HG02973 (cell line): ENCODE measurements around the gene PCNT.

Source experiments
- ATAC-seq: cut with Tn5 transposase; IDR thresholded peaks from one replicate; pipeline ENCODE4 v1.9.1; 2021; ENCODE audit warnings: moderate library complexity; ENCODE audit not compliant: unreplicated experiment

The PCNT gene, protein sequence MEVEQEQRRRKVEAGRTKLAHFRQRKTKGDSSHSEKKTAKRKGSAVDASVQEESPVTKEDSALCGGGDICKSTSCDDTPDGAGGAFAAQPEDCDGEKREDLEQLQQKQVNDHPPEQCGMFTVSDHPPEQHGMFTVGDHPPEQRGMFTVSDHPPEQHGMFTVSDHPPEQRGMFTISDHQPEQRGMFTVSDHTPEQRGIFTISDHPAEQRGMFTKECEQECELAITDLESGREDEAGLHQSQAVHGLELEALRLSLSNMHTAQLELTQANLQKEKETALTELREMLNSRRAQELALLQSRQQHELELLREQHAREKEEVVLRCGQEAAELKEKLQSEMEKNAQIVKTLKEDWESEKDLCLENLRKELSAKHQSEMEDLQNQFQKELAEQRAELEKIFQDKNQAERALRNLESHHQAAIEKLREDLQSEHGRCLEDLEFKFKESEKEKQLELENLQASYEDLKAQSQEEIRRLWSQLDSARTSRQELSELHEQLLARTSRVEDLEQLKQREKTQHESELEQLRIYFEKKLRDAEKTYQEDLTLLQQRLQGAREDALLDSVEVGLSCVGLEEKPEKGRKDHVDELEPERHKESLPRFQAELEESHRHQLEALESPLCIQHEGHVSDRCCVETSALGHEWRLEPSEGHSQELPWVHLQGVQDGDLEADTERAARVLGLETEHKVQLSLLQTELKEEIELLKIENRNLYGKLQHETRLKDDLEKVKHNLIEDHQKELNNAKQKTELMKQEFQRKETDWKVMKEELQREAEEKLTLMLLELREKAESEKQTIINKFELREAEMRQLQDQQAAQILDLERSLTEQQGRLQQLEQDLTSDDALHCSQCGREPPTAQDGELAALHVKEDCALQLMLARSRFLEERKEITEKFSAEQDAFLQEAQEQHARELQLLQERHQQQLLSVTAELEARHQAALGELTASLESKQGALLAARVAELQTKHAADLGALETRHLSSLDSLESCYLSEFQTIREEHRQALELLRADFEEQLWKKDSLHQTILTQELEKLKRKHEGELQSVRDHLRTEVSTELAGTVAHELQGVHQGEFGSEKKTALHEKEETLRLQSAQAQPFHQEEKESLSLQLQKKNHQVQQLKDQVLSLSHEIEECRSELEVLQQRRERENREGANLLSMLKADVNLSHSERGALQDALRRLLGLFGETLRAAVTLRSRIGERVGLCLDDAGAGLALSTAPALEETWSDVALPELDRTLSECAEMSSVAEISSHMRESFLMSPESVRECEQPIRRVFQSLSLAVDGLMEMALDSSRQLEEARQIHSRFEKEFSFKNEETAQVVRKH (N-terminal part only)

DNA sequence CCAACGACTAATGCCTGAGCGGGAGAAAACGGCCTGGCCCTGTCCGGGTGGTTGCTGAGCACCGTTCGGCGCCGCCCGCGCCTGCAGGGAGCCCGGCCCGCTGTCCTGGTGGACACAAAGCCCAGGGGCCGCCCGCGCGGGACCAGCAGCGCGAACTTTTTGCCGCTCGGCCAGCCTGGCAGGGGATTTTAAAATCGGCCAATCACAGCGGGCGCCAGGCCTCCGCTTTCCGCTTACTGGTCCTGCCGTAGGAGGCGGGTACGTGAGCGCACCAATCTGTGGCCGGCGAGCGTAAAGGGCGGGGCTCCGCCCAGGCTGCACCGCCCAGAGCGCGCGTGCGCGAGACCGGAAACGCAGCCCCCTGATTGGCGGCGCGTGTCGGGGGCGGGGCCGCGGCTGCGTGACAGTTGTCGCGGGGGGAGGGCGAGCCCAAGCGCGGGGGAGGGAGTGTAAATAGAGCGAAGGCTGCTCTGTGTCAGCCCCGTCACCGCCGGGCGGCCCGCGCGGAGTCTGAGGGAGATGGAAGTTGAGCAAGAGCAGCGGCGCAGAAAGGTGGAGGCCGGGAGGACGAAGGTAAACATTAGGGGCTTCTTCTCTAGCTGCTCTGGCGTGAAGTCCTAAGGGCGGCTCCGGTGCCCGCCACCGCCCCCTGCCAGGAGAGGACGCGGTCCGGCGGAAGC is at the start of gene PCNT, which contains the start of gene C21orf58:
Gene PCNT, plus strand, starts transcription at position 447 of the 680 bp plus-strand sequence. Its CDS starts 73 bp downstream, at position 520.
Gene C21orf58, minus strand, starts transcription at position 161 of the 680 bp plus-strand sequence. CDS start 1,132 bp downstream, outside the sequence.
- ATAC-seq: peak; percentile 74

DNA sequence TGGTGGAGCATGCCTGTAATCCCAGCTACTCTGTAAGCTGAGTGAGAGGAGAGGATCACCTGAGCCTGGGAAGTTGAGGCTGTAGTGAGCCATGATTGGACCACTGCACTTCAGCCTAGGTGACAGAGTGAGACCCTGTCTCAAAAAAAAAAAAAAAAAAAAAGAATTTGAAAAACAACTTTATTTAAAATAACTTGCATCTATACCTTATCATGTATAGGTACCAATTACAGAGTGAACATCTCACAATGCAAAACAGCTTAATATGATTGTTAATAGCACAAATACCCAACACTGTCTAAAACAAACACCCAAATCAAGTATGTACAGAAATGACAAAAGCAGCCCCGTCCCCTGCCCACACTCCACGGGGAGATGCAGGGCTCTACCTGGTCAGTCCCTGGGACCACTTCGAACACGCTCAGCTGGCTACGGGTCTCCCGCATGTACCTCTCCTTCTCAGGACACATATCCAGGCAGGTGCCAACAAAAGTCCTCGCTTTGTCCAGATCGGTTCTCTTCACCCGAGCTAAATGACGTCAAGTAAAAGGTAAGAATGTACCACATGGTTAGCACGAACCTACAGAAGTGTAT is 49.1 kb upstream of the PCNT start:
- ATAC-seq: no peak

DNA sequence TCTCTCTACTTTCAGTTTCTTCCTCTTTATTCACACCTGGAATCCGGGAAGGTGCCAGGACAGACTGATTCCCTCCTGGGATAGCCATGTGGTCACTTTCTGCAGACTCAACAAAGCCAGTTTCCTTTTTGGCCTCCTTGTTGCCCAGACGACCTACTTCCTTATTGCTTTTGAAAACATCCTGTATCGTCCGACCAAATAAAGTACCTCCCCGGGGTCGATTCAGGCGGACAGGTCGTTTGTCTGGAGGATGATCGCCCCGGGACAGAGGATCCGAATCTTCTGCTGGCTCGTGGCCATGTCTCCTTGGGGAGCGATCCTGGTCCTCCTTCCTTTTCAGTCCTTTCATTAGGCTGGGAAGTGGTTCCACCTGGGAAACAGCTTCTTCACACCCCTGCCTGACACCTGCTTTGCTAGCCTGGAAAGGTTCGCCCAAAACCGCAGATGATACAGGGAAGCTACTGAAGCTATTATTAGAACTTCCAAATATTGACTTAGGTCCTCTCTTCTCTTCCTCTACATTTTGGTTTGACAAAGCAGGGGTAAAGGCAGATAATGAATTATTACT is 39.8 kb upstream of the PCNT start:
- ATAC-seq: no peak

DNA sequence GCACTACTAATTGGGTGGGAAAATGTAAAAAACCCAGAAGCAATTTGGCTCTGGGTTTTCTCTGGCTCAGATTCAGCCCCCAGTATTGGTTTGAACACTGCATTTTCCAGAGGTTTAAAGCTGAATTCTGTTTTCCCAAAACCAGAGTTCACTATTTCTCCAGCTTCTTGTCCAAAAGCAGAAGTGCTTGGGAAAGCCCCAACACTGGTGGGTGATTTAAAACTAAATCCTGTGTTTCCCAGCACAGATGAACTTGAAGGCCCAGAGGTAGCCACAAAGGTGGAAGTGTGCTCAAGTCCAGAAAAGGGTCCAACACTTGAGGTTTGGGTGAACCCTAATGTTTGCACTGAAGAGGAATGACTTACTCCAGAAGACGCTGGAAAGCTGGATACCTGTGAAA is 39.2 kb upstream of the PCNT start:
- no peak for ATAC-seq

DNA sequence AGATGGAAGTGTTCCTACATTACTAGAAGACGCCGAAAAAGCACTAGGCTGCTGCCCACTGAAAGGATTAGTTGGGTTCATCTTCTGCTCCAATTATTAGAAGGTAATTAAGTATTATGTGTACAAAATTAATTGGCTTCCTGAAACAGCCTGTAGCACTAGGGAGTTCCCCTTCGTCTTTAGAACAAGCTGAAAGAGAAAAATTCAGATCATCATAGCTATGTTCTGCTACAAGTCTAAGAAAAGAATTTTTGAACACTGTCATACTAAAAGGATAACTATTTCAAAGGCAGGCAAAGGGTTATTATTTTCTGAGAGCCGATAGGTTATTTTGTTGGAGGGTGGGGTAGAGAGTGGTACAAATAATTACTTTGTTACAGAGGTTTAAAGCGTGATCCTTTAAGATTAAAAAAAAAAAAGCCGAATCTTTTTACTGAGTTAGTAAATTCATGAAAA is 38.7 kb upstream of the PCNT start, which contains the start of gene MCM3AP:
Gene MCM3AP, minus strand, starts transcription at position 406 of the 456 bp plus-strand sequence. Its CDS starts 325 bp downstream, at position 81.
- ATAC-seq: no peak

DNA sequence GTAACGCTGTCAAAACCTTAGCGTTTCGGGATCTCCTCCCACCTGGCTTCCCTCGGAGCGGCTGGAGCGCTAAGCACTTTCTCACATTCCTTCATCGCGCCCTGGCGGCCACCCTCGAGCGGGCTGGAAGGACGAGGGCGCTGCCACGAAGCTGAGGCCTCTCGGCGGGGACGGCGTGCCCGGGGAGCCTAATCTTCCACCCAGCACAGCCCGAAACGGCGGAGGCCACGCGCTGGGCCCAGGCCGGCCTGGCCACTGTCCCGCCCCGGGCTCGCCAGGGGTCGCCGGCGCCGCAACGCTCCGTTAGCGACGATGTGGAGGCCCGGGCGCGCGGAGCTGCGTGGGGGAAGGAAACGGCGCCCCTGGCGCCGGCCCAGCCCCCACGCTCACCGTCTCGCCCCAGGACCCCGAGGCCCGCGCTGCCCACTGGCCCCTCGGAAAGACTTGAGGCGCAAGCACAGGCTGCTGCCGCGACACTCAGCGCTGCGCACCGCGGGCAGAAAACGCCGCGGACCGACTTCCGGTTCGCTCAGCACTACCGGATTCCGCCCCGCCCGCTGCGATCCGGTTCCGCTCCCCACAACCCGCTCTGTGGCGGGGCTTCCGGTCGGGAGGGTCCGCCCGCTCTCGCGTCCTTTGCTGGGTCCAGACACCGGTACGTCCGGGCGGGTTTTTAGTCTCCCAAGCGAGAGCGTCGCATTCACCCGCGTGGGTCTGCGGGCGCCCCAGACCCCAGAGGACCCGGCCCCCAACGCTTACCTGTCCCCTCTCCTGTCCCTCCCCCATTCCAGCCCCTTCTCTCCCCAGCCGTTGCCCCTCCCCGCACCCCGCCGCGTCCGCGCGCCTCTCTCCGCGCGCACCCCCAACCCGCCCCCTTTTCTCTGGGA is 38.0 kb upstream of the PCNT start, which contains the start of gene YBEY:
Gene YBEY, plus strand, starts transcription at position 582 of the 887 bp plus-strand sequence. CDS start 572 bp downstream, outside the sequence.
- peak; percentile 74 for ATAC-seq

DNA sequence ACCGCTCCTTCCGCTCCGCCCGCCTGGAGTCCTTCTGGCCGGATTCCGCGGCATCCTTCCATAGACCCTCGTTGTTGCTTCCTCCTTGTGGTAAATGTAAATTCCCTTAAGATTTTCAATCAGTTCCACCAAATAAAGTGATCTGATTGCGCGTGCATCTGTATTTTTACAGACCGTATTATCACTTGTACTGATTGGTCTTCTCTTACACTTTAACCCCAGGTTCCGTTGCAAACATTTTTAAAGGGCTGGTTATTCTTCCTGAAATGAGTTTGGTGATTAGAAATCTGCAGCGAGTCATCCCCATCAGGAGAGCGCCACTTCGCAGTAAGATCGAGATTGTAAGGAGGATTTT is 37.3 kb upstream of the PCNT start:
- ATAC-seq: peak; percentile 11

DNA sequence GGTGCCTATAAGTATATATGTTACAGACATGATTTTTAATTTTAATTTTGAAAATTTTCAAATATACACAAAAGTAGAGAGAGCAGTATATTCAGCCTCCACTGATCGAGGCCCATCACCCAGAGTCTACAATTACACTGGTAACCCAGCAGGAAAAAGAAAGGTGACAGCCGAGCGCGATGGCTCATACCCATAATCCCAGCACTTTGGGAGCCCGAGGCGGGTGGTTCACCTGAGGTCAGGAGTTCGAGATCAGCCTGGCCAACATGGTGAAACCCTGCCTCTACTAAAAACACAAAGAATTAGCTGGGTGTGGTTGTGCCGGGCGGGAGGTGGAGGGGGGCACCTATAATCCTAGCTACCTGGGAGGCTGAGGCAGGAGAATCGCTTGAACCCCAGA is 36.4 kb upstream of the PCNT start:
- ATAC-seq: no peak

DNA sequence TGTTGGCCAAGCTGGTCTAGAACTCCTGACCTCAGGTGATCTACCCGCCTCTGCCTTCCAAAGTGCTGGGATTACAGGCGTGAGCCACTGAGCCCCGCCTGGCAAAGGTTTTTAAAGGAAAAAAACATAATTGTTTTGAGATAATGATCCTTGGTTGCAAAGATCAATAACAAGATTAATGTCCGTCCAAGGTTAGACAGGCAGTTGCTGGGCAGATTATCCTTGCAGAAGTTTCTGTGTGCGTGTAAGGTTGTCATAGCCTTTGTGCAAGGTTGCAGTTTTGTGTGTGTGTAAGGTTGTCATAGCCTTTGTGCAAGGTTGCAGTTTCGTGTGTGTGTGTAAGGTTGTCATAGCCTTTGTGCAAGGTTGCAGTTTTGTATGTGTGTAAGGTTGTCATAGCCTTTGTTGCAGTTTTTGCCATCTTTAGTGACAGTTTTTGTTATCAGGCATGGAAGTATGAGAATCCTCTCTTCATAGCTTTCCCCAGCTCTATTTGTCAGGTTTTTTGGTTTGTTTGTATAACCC is 34.2 kb upstream of the PCNT start:
- no peak for ATAC-seq

DNA sequence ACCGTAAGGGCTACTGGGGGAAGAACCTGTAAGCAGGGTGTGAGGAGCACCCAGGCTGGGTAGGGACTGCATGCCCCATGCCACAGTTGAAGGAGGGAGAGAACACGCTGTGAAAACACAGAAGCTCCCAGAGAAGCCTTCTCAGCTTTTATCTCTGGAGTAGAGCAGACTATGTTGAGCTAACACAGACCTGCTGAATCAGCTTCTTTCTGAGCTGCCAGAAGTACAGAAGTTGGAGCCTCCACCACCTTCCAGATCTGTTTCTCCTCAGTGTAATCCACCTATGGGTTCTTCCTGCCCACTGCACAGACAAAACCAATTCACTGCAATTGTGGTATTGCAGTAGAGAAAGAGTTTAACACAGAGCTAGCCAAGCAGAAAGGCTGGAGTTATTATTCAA is 32.4 kb upstream of the PCNT start:
- no peak for ATAC-seq

DNA sequence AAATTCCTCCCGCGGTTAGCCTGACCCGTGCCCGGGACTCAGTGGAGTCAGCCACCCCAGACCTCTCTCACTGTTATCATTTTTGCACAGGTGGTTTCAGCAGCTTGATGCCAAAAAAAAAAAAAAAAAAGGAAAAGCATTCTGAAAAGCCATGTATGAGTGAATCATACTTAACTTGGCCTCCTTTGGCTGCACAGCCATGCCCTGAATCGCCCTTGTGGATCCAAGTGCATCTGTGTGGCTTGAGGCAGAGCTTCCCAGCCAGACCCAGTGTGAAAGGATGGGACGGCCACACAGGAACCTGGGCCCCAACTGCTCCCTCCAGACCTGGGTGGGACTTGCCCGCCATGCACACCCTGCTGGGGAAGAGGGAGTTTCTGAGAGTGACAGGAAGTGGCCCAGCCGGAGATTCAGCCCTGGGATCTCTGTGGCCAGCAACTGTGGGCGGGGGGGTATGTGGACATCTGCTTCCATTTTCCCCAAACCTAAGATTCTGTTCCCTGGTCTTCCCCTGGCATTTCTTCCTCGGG is 29.2 kb upstream of the PCNT start:
- ATAC-seq: no peak

DNA sequence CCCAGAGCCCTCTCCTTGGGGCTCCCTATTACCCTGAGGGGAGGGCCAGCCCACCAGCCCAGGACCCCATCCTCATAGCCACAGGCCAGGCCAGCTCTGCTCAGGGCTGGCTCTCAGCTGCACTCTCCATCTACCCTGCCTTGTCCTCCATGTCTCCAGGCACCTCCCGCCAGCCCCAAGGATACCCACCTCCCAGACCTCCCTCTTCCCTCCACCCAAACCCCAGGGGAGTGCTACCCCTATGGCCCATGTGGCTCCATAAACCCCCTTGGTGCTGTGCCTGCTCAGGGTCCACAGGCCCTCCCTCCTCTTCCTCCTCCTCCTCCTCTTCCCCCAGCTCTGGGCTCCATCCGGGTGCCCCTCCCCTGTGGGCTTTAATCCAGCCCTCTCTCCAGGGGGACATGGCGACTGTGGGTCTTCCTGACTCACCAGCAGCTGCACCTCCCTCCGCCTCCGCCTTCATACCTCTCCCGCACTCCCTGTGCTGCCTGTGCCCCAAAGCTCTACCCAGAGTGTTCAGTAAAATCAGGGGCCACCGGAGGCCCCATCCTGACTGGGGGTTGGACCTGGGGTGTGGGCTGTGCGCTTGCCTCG is 28.7 kb upstream of the PCNT start:
- ATAC-seq: no peak

DNA sequence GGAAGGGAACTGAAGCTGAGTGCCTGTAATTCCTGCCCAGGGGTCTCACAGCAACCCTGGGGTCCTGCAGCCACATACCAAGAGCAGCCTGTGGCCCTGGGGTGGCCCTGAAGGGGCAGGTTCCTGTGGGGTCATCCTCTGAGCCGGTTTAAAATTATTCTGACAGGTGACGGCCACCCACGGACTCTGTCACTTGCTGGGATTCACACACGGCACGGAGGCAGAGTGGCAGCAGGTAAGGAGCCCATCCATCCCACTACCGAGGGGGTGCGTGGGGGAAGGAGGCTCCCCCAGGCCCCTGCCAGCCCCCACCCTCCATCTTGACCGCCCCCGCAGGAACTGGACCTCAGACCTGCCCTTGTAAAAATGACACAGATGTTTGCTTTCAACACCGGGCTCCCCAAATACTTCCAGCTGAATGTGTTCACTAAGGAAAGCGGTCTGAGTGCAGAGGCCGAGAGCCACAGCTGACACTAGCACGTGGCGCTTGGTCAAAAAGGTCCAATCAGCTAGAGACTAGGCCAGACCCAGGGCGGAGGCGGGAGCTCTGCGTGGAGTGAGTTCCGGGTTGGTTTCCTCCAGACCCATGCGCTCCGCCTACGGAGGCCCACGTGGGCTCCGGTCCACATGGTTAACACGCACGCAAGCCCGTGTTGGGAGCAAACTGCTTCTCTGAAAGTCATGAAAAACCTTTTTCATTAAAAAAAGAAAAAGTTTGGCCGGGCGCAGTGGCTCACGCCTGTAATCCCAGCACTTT is 27.8 kb upstream of the PCNT start:
- no peak for ATAC-seq

DNA sequence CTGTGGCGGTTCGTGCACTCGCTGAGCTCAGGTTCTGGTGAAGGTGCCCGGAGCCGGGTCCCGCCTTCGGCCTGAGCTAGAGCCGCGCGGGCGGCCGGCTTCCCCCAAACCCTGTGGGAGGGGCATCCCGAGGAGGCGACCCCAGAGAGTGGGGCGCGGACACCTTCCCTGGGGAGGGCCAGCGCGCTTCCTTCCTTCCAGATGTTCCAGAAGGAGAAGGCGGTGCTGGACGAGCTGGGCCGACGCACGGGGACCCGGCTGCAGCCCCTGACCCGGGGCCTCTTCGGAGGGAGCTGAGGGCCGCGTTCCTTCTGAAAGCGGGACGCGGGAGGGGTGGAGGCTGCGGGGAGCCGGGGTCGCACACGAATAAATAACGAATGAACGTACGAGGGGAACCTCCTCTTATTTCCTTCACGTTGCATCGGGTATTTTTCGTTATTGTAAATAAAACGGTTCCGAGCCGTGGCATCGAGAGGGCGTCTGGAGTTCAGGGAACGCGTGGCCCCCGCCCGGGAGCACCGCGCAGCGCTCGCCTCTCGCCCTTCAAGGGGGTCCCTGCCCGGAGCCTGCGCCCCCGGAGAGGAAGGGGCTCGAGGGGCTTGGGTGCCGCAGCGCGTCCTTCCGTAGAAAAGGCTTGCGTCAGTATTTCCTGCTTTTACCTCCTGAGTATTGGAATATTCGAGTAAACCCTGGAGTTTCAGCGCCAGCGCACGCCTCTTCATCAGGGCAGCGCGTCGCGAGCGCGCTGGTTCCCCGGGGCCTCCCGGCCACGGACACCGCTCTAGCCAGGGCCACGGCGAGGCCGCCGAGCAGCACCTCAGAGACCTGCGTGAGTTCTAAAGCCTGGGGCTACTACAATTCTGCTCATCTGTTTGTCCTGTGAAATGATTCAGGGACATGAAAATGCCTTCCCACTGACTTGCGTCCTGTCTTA is 26.4 kb upstream of the PCNT start:
- no peak for ATAC-seq

DNA sequence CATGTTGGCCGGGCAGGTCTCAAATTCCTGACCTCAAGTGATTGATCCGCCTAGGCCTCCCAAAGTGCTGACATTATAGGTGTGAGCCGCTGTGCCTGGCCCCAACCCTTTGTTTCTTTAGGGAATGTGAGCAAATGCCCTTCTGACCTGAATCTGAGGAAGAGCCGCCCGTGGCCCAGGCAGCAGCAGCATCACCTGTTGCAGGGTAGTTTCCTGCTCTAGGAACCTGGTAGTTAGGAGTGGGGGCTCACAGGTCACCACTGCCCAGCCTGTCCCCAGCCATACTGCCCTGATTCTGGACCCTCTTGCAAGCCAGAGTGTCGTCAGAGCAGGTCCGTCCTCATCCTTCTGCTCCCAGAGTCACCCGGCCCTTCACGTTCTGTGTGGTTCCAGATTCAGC is 24.8 kb upstream of the PCNT start:
- no peak for ATAC-seq

DNA sequence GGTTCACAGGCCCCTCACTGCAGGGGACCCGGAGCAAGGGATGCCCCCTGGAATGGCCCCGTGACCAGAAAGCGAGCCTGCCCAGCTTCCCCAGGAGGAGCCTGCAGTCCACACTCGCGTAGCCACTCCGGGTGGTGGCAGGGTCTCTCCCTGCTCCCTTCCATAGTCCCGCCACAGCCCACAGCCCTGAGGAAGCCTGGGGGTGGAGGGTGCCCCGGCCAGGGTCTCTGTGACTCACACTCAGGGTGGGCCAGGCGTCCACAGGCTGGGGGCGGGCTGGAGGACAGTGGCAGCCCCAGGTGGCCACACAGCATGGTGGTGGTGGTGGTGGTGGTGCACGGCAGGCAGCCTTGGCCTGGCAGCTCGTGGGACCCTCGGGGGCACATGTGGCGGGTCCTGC is 22.2 kb upstream of the PCNT start:
- no peak for ATAC-seq
